ENCODE results near the gene GREB1. TPM values are rescaled to one million over a fixed set of nuclear protein-coding genes. Genes with fewer than 3 reads are reported as not detected.

GREB1 gene
- total RNA-seq, 4 donors from 2014 or later = 3.4 to 8.4 (median 4.7) TPM

DNA sequence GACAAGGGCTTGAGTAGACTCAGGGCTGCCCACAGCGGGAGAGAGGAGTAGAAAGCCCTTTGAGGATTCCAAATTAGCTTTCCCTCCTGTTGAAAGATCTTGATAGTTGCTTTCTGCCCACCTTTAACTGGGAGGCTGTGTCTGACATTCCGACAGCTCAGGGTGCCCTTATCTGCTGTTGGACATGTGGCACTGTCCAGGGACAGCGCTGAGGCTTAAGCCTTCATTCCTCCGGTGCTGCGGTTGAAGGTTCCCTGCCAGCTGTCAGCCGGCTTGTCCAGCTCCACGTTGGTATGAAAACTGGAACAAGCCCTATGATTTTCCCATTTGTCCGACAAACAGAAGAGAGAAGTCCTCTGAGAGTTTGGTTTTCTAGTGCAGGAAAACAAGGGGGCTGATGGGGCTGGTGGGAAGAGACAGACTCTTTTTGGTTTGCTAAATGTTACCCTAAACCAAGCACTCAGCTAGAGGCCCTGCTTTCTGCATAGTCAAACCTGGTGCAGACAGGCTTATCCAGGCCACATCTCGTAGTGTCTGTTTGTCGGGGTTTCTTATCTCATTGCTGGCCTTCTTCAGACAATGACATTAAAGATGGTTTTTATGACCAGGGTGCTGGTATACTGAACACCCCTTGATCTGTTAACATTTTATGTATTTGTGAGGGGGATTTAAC lies 24.5 kb downstream of the GREB1 start:
- no peak for TF ChIP-seq CTCF (IDR thresholded peaks at IDR 0.05; ENCODE audit: low read depth)

GRCh38 chr2:11559066-11559785 lies 25.4 kb downstream of the GREB1 start:
- no peak for TF ChIP-seq CTCF (IDR thresholded peaks at IDR 0.05; ENCODE audit: low read depth)

DNA sequence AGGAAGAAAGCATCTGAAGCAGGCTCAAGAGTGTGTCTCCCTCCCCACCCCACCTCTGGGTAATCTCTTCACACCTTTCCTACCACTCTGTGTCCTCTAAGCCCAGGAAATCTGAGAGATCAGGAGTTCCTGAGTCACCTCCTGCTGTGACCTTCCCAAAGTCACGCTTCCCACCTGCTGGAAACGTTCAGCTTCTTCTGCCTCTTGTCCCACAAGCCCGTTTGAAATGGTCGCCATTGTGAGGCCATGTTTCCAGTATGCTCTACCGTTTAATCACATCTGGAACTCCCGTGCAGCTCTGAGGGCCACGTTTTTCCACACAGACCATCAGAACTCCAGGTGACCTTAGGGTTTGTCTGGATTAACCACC lies 25.9 kb downstream of the GREB1 start:
- TF ChIP-seq CTCF (IDR thresholded peaks at IDR 0.05; ENCODE audit: low read depth) = no peak

GRCh38 chr2:11560806-11561205 lies 27.0 kb downstream of the GREB1 start:
- no peak for TF ChIP-seq CTCF (IDR thresholded peaks at IDR 0.05; ENCODE audit: low read depth)

DNA sequence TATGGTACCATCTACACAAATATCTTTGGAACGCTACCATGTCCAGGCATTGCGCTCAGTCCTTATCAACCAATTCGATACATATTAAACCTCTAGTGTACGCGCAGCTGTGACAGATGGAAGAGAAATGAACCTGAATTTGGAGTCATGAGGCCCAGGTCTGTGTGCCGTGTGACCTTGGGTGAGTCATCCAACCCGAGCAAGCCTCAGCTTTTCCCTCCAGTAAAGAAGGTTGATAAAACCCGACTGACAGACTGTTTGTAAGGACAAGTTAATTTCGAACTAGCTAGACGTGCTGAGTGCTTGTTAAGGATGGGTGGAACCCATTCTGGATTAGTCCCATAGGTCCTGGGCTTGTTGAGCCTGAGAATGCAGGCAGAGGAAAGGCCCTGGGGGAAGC lies 28.2 kb downstream of the GREB1 start:
- TF ChIP-seq CTCF (IDR thresholded peaks at IDR 0.05; ENCODE audit: low read depth) = no peak

DNA sequence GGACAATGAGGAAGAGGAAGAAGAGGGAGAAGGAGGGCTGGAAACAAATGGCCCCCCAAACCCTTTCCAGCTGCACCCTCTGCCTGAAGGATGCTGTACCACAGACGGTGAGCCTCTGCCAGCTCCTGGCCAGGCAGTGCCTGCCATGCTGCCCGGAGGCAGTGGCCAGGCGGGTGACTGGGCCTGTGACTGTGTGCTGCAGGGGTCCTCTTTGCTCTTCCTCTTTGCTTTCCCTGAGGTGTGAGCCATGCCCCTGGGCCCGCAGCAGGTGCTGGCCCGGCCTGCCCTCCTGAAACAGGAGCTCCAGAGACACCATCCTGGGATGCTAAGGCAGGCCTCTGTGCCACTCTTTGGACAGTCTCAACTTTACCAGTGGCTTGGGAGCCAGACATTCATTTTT lies 28.6 kb downstream of the GREB1 start:
- no peak for TF ChIP-seq CTCF (IDR thresholded peaks at IDR 0.05; ENCODE audit: low read depth)

DNA sequence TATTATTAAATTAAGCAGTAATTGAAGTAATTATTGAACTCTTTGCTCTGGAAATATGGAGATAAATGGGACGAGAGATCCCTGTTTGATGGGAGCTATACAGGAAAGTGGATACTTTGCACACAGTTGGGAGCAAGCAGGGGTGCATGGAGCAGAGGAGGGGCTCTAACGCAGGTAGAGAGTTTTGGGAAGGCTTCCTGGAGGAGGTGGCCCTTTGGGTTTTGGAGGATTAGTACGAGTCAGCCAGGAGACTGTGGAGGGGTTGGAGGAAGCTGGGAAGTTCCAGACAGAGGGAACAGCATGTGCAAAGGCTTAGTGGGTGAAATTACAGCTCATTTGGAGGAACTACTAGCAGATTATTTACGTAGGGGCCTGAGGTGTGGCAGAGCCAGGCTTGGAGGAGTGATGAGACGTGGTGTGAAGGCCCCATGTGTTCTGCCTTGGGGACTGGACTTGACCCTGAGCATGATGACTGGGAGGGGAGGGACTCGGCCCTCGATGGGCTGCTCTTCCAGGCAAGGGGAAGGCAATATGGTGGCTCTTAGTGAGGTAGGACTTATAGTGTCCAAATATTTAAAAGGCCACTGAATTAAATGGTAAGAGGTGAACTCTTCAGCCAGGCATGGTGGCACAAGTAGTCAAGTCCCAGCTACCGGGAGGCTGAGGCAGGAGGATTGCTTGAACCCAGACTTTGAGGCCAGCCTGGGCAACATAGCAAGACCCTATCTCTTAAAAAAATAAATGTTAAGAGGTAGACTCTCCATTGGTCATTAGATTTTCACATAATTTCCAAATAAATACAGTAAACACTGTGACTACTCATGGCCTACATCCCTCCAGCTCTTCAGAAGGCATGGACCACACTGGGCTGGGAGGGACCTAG lies 30.2 kb downstream of the GREB1 start:
- no peak for TF ChIP-seq CTCF (IDR thresholded peaks at IDR 0.05; ENCODE audit: low read depth)
